ENCODE data around the gene PADI3. TPM values are rescaled to one million over a fixed set of nuclear protein-coding genes. Genes with fewer than 3 reads are reported as not detected.

PADI3 gene
- total and polyA plus RNA-seq, 2 of the 4 experiments (the other 2 are of a cell fraction), result not detected

GRCh38 chr1:17258758-17259130 is 9.8 kb downstream of the PADI3 start:
- no peak overlapping the region for H3K9ac ChIP-seq (ENCODE audit: low read depth, low read length)
- no peak overlapping the region for H3K4me2 ChIP-seq (ENCODE audit: low read depth, low read length)
- in situ Hi-C loops (cut with MboI; ENCODE audit: low sequenced_read_pairs) (no loop called here), dilution Hi-C loops (cut with HindIII; ENCODE audit: low sequenced_read_pairs, unreplicated experiment) (no loop called here), intact Hi-C loops (cut with micrococcal nuclease) (no loop called here)
- no peak overlapping the region for H3K4me3 ChIP-seq (ENCODE audit: insufficient read depth, low read depth, low read length)
- H2BK20ac ChIP-seq (ENCODE audit: low read depth, low read length), result no peak overlapping the region
- peaks cover 15% of the 10 kb centered on the region for H3K27me3 ChIP-seq (ENCODE audit: control insufficient read depth, insufficient read depth, low read length)
- H3K79me1 ChIP-seq (ENCODE audit: low read depth in 1 of 2, low read length in 2 of 2), result no peaks in the 10 kb centered on the region
- peaks cover 4% of the 10 kb centered on the region; the same call in 1 of the 2 replicates for H4K20me1 ChIP-seq (ENCODE audit: insufficient read depth, low read length)
- ChIA-PET POLR2A (ENCODE audit: unreplicated experiment) (no interaction called here), CTCF (interaction anchor here (1.0 to 1.8 kb wide), 2 partner anchors 22 to 133 kb away, joined by 3 to 8 read pairs; no protein-coding TSS in a partner anchor)
- H3K9me3 ChIP-seq (ENCODE audit: control insufficient read depth, insufficient read depth, low read length), result no peaks in the 10 kb centered on the region; the same call in 1 of the 2 replicates
- H2AK9ac ChIP-seq (replicated peaks; ENCODE audit: low read depth, low read length, poor library complexity), result no peak overlapping the region
- no peak overlapping the region for H4K8ac ChIP-seq (ENCODE audit: low read depth in 2 of 2, low read length in 2 of 2)
- H3K4ac ChIP-seq (ENCODE audit: low read depth, low read length), result no peak overlapping the region
- BruUV-seq (replicated peaks), result no TSS peak
- no peak overlapping the region for H4K5ac ChIP-seq (ENCODE audit: low read depth, low read length)
- DNase-seq, result no peak
- no peak overlapping the region for H2BK15ac ChIP-seq (ENCODE audit: low read depth, low read length)
- H4K91ac ChIP-seq (ENCODE audit: insufficient read depth, low read depth, low read length), result no peak overlapping the region
- no peak overlapping the region for H3K18ac ChIP-seq (ENCODE audit: low read depth, low read length)
- H3K56ac ChIP-seq (ENCODE audit: extremely low read depth, insufficient read depth, low read length), result no peak overlapping the region
- no peak; the same call in 1 of the 2 replicates for ATAC-seq (ENCODE audit: low read depth)
- H2AFZ ChIP-seq (replicated peaks; ENCODE audit: low read length, poor library complexity), result no peak overlapping the region
- H2AK5ac ChIP-seq (ENCODE audit: low read depth, low read length), result no peak overlapping the region
- H3K36me3 ChIP-seq (ENCODE audit: control insufficient read depth, insufficient read depth, low read length), result no peaks in the 10 kb centered on the region
- no peaks in the 10 kb centered on the region; the same call in 1 of the 2 replicates for H3K9me1 ChIP-seq (ENCODE audit: insufficient read depth, low read length)
- H3K27ac ChIP-seq (ENCODE audit: insufficient read depth, low read length), result no peak overlapping the region
- no peak overlapping the region for H2BK120ac ChIP-seq (ENCODE audit: low read depth, low read length)
- no peak overlapping the region for H3K14ac ChIP-seq (replicated peaks; ENCODE audit: low read depth, low read length)
- H3K23ac ChIP-seq (ENCODE audit: low read depth, low read length), result no peak overlapping the region; the same call in 1 of the 2 replicates
- H2BK5ac ChIP-seq (ENCODE audit: low read depth, low read length, poor library complexity, severe bottlenecking), result no peak overlapping the region
- peaks cover 7% of the 10 kb centered on the region for H3K4me1 ChIP-seq (ENCODE audit: control insufficient read depth, insufficient read depth, low read length)
- TF ChIP-seq MAFK (IDR thresholded peaks at IDR 0.05; ENCODE audit: low read depth, low read length) (no peak), CEBPB (IDR thresholded peaks at IDR 0.05; ENCODE audit: low read depth, low read length) (no peak), FOS (IDR thresholded peaks at IDR 0.05; ENCODE audit: low read depth, low read length) (no peak), CTCF (conservative IDR thresholded peaks at IDR 0.05; ENCODE audit: low read depth, low read length) (no peak)
- WGBS, 2 experiments (ENCODE audit: extremely low coverage in 2 of 2, insufficient read length in 1 of 2), result 100% methylated on average over 1 of the region's 6 CpGs; no CpG with 5 or more reads in 1 of the 2 experiments
